ENCODE data around the gene FAM3A.

Gene FAM3A

DNA sequence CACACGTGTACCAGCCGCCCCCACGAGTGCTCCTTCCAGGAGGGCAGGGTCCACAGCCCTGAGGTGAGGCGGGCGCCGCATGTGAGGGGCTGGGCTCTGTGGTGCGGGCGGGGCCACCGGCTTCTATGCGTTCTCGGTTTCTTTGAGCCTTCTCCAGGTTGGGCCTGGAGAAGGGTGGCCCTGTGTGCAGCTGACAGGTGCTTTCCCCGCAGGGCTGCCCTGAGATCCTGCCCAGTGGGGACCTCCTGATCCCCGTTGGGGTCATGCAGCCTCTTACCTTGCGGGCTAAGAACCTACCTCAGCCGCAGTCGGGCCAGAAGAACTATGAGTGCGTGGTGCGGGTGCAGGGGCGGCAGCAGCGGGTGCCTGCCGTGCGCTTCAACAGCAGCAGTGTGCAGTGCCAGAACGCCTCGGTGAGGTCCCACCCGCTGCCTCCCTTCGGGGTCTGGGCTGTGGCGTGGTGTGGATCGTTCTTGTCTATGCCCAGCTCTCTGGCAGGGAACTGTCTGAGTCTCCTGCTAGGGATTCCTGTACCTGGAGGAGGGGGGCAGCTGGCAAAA lies 51.1 kb downstream of the FAM3A start:
- TF ChIP-seq GATA2 (IDR thresholded peaks at IDR 0.05; ENCODE audit: low read depth, low read length) = no peak
- TF ChIP-seq GATA3 (IDR thresholded peaks at IDR 0.05; ENCODE audit: low read depth, low read length) = no peak

DNA sequence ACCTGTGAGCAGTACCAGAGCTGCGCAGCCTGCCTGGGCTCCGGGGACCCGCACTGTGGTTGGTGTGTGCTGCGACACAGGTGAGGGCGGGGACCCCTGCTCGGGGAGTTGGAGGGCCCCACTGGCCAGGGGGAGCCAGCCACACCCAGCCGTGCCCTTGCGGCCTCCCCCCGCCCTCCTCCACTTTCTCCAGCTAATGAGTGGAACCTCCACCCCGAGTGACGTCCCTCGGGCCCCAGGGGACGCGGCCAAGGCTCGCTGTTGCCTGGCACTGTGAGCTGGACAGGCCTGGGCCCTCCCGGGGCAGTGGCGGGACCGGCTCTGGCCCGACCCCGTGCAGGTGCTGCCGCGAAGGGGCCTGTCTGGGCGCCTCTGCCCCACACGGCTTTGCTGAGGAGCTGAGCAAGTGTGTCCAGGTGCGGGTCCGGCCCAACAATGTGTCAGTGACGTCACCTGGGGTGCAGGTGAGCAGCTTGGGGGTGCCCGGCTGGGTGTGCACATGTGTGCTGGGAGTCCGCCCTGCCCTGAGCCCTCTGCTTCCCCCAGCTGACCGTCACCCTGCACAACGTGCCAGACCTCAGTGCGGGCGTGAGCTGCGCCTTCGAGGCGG lies 52.3 kb downstream of the FAM3A start:
- TF ChIP-seq GATA3 (IDR thresholded peaks at IDR 0.05; ENCODE audit: low read depth, low read length) (no peak), GATA2 (IDR thresholded peaks at IDR 0.05; ENCODE audit: low read depth, low read length) (no peak)

DNA sequence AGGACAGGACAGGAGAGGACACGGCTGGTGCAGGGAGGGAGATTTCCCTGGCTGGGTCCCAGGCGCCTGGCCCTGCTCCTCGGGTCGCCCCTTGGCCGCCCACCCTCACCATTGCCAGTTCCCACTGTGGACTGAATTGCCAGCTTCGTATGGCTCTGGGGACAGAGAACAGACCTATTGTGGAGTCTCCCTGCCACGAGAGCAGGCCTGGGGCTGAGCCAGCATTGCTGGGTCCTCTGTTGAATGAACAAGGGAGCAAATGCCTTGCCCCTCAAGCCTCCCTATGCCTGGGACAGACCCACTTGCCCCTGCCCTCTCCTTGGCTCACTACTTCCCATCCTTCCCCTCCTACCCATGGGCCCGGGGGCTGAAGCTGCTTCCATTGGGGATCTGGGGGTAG lies 53.6 kb downstream of the FAM3A start:
- TF ChIP-seq GATA2 (IDR thresholded peaks at IDR 0.05; ENCODE audit: low read depth, low read length) (no peak), GATA3 (IDR thresholded peaks at IDR 0.05; ENCODE audit: low read depth, low read length) (no peak)

DNA sequence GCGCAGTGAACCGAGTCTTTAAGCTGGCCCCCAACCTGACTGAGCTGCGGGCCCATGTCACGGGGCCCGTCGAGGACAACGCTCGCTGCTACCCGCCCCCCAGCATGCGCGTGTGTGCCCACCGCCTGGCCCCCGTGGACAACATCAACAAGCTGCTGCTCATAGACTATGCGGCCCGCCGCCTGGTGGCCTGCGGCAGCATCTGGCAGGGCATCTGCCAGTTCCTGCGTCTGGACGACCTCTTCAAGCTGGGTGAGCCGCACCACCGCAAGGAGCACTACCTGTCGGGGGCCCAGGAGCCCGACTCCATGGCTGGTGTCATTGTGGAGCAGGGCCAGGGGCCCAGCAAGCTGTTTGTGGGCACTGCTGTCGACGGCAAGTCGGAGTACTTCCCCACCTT lies 55.7 kb downstream of the FAM3A start:
- TF ChIP-seq GATA3 (IDR thresholded peaks at IDR 0.05; ENCODE audit: low read depth, low read length) (no peak), GATA2 (IDR thresholded peaks at IDR 0.05; ENCODE audit: low read depth, low read length) (no peak)

DNA sequence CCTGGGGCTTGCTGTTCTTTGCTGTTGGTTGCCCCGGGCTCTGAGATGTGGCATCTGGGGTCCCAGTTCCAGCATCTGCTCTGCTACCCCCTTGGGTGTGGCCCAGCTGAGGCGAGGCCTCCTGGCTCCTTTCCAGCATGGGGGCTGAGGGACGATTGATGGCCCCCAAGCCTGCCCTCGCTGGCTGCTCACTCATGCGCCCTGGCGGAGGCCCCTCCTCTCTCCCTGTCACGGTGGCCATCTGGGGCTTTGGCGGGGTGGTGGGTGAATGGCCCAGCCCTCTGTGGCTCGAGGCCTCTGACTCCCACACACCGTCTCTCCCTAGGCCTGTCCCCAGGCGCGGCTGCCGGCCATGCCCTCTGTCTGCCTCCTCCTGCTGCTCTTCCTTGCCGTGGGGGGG lies 56.2 kb downstream of the FAM3A start:
- no peak for TF ChIP-seq GATA3 (IDR thresholded peaks at IDR 0.05; ENCODE audit: low read depth, low read length)
- TF ChIP-seq GATA2 (IDR thresholded peaks at IDR 0.05; ENCODE audit: low read depth, low read length) = no peak

DNA sequence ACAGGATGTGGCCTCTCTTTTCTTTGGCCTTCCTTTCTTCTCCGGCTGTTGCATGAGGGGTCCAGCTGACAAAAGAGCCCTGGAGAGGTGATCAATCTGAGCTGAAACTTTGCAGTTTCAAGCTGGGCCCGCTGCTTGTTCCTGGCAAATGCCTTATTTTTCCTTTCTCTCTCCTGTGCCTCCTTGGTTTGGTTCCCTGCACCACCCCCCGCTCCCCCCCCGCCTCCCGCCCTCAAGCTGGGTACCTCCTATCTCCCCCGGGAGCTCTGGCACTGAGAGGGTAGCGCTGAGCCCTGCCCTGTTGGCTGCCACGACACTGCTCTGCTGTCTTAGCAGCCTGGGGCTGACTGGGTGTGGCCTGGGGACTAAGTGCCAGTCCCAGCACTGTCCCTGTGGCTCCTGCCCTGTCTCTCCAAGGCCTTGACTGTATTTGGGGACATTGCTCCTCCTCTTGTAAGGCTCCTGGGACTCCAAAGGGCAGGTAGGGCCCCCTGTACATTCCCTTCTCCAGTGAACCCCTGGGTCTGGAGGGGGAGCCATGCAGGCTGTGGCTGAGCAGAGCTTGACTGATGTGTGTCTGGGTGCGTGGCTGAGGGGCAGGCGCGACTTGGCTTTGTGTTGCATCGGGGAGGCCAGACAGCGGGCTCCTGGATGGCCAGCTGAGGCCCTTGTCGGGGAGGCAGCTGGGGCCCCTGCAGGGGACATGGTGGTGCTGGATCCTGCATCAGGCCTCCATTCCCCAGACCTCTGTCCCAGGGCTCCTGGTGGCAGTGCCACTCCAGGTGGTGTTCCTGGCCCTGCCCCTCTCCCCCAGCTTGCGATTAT lies 56.9 kb downstream of the FAM3A start:
- TF ChIP-seq GATA3 (IDR thresholded peaks at IDR 0.05; ENCODE audit: low read depth, low read length) = no peak
- no peak for TF ChIP-seq GATA2 (IDR thresholded peaks at IDR 0.05; ENCODE audit: low read depth, low read length)

DNA sequence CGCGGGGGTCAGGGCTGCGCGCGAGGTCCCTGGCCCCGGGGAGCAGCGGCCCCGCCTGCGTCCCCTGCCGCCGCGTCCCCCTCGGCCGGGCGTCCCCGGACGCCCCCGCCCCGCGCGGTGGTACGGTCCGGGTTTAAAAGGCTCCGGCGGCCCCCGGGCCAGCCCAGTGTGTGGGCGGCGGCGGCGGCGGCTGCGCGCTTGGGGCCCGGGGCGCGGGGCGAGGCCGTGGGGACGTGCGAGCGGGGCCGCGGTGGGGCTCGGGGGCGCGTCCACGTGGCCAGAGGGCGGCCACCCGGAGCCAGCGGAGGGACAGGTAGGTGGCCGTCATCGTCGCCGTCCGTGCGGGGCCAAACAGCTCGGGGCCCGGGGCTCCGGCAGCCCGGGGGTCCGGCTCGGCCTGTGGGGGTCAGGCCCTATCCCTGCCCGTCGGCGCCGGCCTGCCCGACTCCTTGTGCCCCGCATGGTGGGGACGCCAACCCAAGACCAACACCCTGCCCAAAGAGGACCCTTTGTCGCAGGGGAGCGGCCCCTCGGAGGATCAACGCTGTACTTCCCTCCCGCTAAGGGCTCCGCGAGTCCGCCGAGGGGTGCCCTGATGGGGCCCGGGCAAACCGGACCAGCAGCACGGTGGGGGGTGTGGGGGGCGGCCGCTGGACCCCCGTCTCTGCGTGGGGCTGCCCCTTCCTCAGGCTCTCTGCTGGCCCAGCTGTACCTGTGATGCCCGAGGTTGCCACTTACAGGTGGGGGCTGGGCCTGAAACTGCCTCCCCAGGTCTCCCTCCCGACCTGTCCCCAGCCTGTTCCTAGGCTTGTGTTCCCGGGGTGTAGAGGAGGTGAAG lies 57.7 kb downstream of the FAM3A start, which contains the start of gene PLXNA3:
TSS of gene PLXNA3 (plus strand) at position 166 of the 838 bp plus-strand sequence. CDS start 1,903 bp downstream, outside the sequence.
- TF ChIP-seq GATA2 (IDR thresholded peaks at IDR 0.05; ENCODE audit: low read depth, low read length) = no peak
- TF ChIP-seq GATA3 (IDR thresholded peaks at IDR 0.05; ENCODE audit: low read depth, low read length) = no peak

DNA sequence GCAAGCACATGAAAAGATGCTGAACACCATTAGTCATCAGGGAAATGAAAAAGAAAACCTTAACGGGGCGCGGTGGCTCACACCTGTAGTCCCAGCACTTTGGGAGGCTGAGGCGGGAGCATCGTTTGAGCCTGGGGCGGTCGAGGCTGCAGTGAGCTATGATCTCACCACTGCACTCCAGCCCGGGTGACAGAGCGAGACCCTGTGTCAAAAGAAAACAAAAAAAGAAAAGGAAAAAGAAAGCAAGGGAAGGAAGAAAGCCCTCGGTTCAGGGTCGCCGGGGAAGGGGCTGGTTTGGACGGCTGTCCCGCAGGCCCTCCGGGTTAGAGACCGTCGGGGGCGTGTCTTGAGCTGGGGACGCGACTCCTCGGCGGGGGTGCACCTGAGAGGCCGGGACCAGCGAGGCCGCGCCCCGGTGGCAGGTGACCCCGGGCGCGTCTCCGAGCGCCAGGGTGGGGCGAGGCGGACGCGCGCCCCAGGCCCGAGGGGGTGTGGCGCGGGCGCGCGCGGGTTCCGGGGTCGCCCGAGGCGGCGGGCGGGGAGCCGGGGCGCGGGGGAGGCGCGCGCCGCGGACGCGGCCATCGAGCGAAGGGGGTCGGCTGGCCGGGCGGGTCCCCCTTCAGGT lies 58.4 kb downstream of the FAM3A start:
- TF ChIP-seq GATA3 (IDR thresholded peaks at IDR 0.05; ENCODE audit: low read depth, low read length) (no peak), GATA2 (IDR thresholded peaks at IDR 0.05; ENCODE audit: low read depth, low read length) (no peak)
